KBM-7 (cell line): ENCODE measurements around the gene RPS5.
"Not testable (repeated sequence)": the region's sequence is repeated elsewhere in the genome, so short reads cannot be mapped to it uniquely, and the experiment has no call there.

Experiments used
- DNase-seq: peaks from one replicate; pipeline ENCODE4 v3.0.0-alpha.2; 2015
- in situ Hi-C: fragments of 300-500 bp; cut with MboI; formaldehyde crosslinking; loops from 2 replicates; pipeline ENCODE4 v1.14.3; 2020; ENCODE audit warnings: low sequenced_read_pairs, low pct_unique_long_range_greater_than_20kb, mixed read lengths

RPS5 gene

GRCh38 chr19:58355908-58356765 lies 30.9 kb upstream of the RPS5 start:
- in situ Hi-C loops: no loop called here
- no peak for DNase-seq

GRCh38 chr19:58356766-58357480 lies 30.1 kb upstream of the RPS5 start:
- in situ Hi-C loops: no loop called here
- DNase-seq: no peak

GRCh38 chr19:58357481-58358145 lies 29.5 kb upstream of the RPS5 start:
- in situ Hi-C loops: no loop called here
- no peak for DNase-seq

- DNase-seq: no peak
- in situ Hi-C loops: no loop called here
Observed at GRCh38 chr19:58361900-58362271, 25.2 kb upstream of the RPS5 start.

- peak; percentile 98 for DNase-seq
- in situ Hi-C loops: no loop called here
Observed at GRCh38 chr19:58362272-58362994, 24.6 kb upstream of the RPS5 start, which contains the start of gene ZNF497. Gene ZNF497 (minus strand): TSS chr19:58362751. CDS start chr19:58357635, 5,116 bp downstream.

- peak; percentile 80 for DNase-seq
Observed at GRCh38 chr19:58364146-58364545, 22.9 kb upstream of the RPS5 start.

GRCh38 chr19:58366585-58367430 lies 20.3 kb upstream of the RPS5 start:
- in situ Hi-C loops: no loop called here
- DNase-seq: no peak

More at GRCh38 chr19:58364146-58364545, 22.9 kb upstream of the RPS5 start:
- in situ Hi-C loops: no loop called here

- in situ Hi-C loops: no loop called here
- no peak for DNase-seq
Observed at GRCh38 chr19:58367698-58368454, 19.2 kb upstream of the RPS5 start.

GRCh38 chr19:58368561-58369360 lies 18.3 kb upstream of the RPS5 start:
- in situ Hi-C loops: no loop called here
- no peak for DNase-seq

GRCh38 chr19:58372311-58373133 lies 14.5 kb upstream of the RPS5 start:
- in situ Hi-C loops: no loop called here
- DNase-seq: no peak

GRCh38 chr19:58374200-58374599 lies 12.9 kb upstream of the RPS5 start:
- in situ Hi-C loops: no loop called here
- no peak for DNase-seq

GRCh38 chr19:58376724-58377123 lies 10.3 kb upstream of the RPS5 start:
- in situ Hi-C loops, DNase-seq: not testable (repeated sequence)

GRCh38 chr19:58379246-58379645 lies 7.8 kb upstream of the RPS5 start:
- in situ Hi-C loops: no loop called here
- no peak for DNase-seq

GRCh38 chr19:58380037-58380661 lies 6.9 kb upstream of the RPS5 start:
- DNase-seq: no peak
- in situ Hi-C loops: no loop called here

- in situ Hi-C loops: no loop called here
- DNase-seq: peak; percentile 100
Observed at GRCh38 chr19:58380662-58381459, 6.2 kb upstream of the RPS5 start, which contains the start of gene ZNF837. Gene ZNF837 (minus strand): TSS chr19:58381030. CDS start chr19:58369332, 11,698 bp downstream.
